ENCODE results near the gene BBOX1.

The BBOX1 gene

DNA sequence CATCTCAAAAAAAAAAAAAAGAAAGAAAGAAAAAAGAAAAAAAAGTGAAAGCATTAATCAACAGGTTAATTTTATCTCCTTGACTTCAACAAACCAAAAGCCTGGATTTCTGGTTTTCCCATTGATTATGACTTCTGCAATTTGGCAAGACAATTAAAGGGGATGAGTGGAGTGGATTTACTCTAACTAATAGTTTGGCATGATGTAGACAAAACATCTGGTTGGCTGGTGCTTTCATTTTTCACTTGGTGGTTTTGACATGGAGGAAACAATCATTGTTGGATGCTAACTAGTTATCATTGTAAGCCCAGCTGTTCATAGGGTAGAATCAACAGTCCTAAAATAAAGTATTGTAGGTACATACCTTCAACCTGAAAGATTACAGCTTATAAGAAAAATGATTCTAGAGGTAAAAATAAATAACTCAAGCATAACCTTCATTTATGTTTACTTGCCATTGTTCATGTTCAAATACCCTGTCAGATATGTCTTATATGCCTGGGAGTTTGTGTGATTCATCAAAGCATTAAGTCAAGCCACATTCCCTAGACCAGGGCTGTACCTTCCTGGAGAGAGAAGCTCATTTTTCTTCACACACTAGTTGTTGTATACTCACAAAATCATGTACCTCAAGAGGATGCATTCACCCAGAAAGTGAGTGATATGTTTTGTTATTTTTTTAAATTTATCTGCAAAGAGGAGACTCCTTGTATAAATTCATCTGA lies 31.6 kb upstream of the BBOX1 start:
- DNase-seq: no peak
- no peak overlapping the region for H3K4me3 ChIP-seq (ENCODE audit: low read depth, low read length)
- TF ChIP-seq, protein P1, sequence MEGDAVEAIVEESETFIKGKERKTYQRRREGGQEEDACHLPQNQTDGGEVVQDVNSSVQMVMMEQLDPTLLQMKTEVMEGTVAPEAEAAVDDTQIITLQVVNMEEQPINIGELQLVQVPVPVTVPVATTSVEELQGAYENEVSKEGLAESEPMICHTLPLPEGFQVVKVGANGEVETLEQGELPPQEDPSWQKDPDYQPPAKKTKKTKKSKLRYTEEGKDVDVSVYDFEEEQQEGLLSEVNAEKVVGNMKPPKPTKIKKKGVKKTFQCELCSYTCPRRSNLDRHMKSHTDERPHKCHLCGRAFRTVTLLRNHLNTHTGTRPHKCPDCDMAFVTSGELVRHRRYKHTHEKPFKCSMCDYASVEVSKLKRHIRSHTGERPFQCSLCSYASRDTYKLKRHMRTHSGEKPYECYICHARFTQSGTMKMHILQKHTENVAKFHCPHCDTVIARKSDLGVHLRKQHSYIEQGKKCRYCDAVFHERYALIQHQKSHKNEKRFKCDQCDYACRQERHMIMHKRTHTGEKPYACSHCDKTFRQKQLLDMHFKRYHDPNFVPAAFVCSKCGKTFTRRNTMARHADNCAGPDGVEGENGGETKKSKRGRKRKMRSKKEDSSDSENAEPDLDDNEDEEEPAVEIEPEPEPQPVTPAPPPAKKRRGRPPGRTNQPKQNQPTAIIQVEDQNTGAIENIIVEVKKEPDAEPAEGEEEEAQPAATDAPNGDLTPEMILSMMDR (IDR thresholded peaks at IDR 0.05; ENCODE audit: low read depth, low read length, missing control alignments): no peak
- no peak overlapping the region for H3K27ac ChIP-seq
- H3K27me3 ChIP-seq (replicated peaks): no peaks in the 10 kb centered on the region
- in situ Hi-C loops (cut with HindIII; ENCODE audit: low pct_ligation_motif_present, low sequenced_read_pairs): no loop called here
- no peaks in the 10 kb centered on the region for H3K36me3 ChIP-seq (replicated peaks)

DNA sequence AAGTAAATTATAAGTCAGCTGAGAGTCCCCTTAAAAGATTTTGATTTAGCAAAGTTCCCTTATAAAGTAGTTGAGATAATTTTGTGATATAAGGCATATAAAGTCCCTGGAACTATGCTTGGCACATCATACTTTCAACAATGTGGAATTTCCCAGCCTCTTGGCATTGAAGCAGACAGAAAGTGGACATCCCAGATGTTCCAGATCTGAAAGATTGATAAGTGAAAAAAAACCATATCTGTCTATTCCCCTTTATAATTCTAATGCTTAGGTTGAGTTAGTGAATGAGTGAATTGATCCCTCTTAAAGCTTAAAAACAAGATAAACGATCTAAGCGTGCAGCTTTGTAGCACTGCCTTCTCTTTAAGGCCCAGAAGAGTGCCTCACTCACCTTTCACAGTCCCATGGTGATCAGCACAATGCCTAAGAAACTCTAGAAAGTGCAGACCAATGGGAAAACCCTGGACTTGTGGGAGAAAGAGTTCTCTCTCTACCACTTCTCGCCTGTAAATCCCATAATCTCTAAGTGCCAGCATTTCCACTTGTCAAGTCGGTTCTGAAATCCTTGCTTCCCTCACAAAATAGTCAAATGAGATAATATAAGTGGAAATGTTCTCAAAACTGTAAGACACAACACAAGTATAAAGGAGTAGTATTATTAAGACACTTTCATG lies 28.9 kb upstream of the BBOX1 start:
- no peak for DNase-seq
- Histone ChIP-seq H3K27ac (peak overlapping the region; percentile 13), H3K4me3 (ENCODE audit: low read depth, low read length) (no peak overlapping the region), H3K36me3 (replicated peaks) (no peaks in the 10 kb centered on the region), H3K27me3 (replicated peaks) (no peaks in the 10 kb centered on the region)
- TF ChIP-seq, protein P1 (IDR thresholded peaks at IDR 0.05; ENCODE audit: low read depth, low read length, missing control alignments): no peak
- in situ Hi-C loops (cut with HindIII; ENCODE audit: low pct_ligation_motif_present, low sequenced_read_pairs): no loop called here

DNA sequence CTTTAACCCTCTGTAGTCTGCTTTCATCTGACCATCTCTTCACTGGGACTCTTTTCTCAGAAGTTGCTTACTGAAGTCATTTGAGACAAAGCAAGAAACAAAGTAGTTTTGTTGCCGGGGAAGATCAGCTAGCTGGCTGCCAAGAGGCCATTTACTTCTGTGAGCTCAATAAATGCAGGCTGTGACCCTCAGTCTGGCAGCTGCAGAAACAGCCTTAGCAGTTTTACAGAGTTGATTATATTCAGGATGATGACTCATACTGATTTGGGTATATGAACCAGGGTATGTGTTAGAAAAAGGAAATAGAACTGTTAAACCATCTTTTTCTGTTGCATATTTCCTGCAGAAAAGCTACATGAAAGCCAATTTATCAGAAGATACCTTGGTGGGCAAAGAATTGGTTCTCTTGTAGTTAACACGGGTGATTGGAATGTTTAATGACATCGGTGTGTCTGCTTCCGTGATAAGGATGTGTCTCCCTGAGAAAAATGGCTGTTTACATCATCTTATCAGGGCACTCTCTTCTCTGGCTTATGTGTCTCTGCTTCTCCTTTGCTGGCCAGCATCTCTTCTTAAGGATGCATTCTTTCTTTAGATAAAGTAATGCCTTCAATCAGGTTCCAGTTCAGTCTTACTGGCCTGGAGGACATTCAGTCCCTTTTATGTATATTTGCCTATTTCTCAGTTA lies 28.2 kb upstream of the BBOX1 start:
- no peaks in the 10 kb centered on the region for H3K27me3 ChIP-seq (replicated peaks)

DNA sequence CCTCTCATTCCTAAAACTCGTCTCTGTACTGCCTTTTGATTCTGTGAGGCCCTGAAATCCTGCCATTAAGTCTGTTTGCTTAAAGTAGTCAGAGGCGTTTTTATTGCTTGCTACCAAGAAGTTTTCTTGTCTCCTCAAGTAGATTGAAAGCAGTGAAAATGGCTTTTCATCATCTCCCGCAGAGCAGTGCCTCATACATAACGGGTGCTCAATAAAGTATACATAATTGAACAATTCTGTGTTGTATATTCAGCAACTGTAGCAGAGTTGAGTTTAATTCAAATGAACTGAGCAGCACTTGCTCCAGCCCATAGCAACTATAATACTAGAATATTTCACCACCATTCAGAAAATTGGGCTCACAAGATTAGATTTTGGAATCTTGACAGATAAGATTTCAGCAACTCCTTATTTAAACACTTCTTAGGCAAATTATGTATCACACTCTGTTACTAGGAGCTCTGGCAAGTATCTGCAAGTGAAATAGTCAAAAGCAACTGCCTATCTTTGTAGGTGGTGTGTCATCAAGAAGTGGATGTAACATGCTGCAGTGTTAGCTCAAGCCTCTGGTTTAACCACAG lies 26.7 kb upstream of the BBOX1 start:
- DNase-seq: peak; percentile 40
- Histone ChIP-seq H3K27me3 (replicated peaks) (no peaks in the 10 kb centered on the region), H3K27ac (no peak overlapping the region), H3K4me3 (ENCODE audit: low read depth, low read length) (no peak overlapping the region), H3K36me3 (replicated peaks) (no peaks in the 10 kb centered on the region)
- TF ChIP-seq, protein P1 (IDR thresholded peaks at IDR 0.05; ENCODE audit: low read depth, low read length, missing control alignments): no peak
- in situ Hi-C loops (cut with HindIII; ENCODE audit: low pct_ligation_motif_present, low sequenced_read_pairs): no loop called here

More for the DNA sequence above, 28.2 kb upstream of the BBOX1 start:
- DNase-seq: peak; percentile 60
- TF ChIP-seq, protein P1 (IDR thresholded peaks at IDR 0.05; ENCODE audit: low read depth, low read length, missing control alignments): no peak
- in situ Hi-C loops (cut with HindIII; ENCODE audit: low pct_ligation_motif_present, low sequenced_read_pairs): no loop called here
- Histone ChIP-seq H3K27ac (peak overlapping the region; percentile 13), H3K4me3 (ENCODE audit: low read depth, low read length) (no peak overlapping the region), H3K36me3 (replicated peaks) (no peaks in the 10 kb centered on the region)

DNA sequence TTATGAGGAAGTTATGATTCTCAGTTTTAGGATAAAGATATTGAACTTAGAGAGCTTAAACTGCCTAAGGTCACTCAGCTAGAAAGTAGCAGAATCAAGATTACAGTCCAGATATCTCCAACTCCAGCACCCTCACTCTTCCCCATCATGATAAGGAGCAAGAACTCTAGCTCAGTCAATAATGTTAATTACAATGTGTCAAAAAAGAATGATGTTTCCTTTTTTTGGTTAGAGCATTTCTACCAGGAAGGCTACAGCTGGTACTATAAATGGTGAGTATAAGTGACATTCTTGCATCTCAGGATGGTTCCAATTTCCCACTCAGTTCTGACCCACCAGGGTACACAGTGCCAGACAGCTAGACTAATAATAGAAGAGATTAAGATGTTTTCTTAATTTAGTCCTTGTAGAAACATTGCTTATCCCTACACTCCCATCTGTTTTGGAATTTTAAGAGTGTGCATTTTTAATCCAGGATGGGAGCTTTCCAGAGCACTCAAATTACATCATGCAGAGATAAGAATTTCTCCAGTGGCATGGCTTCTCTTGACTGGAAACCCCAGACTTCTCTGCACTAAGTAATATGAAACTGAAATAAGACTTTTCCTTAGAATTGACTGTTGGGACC lies 21.6 kb upstream of the BBOX1 start:
- Histone ChIP-seq H3K36me3 (replicated peaks) (no peaks in the 10 kb centered on the region), H3K27me3 (replicated peaks) (no peaks in the 10 kb centered on the region), H3K4me3 (ENCODE audit: low read depth, low read length) (no peak overlapping the region), H3K27ac (no peak overlapping the region)
- in situ Hi-C loops (cut with HindIII; ENCODE audit: low pct_ligation_motif_present, low sequenced_read_pairs): no loop called here
- TF ChIP-seq, protein P1 (IDR thresholded peaks at IDR 0.05; ENCODE audit: low read depth, low read length, missing control alignments): no peak
- DNase-seq: no peak
